GM20000 (cell line): ENCODE data around the gene PDZD8.
"Not testable (repeated sequence)": the region's sequence is repeated elsewhere in the genome, so short reads cannot be mapped to it uniquely, and the experiment has no call there.

Experiments
- DNase-seq: peaks from one replicate; pipeline ENCODE4 v3.0.0; 2012; ENCODE audit warnings: low spot score
- TF ChIP-seq, protein P1 (sequence below): IDR thresholded peaks from 2 replicates; pipeline ENCODE4 v1.5.1; 2012; ENCODE audit warnings: mild to moderate bottlenecking, control low read depth; ENCODE audit errors: extremely low read depth, missing control alignments

The PDZD8 gene

DNA sequence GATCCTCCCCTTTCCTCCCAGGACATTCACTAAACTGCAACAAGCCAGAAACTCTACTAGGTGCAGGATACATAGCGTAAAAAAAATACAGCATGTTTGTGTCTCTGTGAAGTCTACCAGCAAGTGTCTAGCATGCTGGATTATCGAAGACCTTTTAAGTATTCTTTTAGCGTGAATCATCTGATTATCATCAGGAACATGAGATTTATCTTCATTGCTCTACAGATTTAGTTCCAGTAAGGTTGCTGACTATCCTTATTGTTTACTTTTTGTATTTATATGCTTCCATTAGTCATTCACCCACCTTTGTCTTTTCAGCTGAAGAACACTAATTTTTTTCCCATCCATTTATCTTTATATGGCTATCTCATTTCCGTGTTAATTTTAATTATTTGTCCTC, 62.8 kb downstream of the PDZD8 start:
- TF ChIP-seq, protein P1, sequence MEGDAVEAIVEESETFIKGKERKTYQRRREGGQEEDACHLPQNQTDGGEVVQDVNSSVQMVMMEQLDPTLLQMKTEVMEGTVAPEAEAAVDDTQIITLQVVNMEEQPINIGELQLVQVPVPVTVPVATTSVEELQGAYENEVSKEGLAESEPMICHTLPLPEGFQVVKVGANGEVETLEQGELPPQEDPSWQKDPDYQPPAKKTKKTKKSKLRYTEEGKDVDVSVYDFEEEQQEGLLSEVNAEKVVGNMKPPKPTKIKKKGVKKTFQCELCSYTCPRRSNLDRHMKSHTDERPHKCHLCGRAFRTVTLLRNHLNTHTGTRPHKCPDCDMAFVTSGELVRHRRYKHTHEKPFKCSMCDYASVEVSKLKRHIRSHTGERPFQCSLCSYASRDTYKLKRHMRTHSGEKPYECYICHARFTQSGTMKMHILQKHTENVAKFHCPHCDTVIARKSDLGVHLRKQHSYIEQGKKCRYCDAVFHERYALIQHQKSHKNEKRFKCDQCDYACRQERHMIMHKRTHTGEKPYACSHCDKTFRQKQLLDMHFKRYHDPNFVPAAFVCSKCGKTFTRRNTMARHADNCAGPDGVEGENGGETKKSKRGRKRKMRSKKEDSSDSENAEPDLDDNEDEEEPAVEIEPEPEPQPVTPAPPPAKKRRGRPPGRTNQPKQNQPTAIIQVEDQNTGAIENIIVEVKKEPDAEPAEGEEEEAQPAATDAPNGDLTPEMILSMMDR: no peak
- no peak for DNase-seq

DNA sequence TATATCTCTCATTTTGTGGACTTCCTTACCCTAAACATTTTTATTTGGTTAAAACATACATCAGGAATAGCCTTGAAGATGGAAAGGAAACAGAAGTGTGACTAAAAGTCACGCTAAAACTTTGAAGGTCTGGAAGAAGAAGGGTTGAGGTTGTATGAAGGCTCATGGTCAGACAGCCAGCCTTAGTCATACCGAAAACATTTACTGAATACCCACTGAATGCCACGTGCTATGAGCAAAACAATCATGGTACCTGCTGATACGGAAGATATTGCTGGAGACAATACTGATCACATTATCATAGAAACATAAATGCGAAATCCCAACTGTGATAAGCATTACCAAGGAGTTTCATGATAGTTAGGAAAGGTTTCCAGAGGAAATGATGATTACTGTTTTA, 64.0 kb downstream of the PDZD8 start:
- TF ChIP-seq, protein P1: no peak
- no peak for DNase-seq

DNA sequence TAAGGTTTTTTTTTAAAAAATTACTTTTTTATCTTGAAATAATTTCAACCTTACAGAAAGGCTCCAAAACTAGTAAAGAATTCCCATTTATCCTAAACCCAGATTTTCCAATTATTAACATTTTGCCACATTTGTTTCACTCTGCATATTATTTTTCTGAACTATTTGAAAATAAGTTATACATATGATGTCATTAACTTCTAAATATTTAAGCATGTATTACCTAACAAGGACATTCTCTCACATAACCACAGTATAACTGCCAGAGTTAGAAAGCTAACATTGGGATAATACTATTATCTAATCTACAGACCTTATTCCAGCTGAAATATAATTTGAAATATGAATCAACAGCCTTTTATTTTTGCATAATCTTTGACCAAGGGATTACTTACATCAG, 68.6 kb downstream of the PDZD8 start:
- no peak for DNase-seq
- TF ChIP-seq, protein P1: no peak

DNA sequence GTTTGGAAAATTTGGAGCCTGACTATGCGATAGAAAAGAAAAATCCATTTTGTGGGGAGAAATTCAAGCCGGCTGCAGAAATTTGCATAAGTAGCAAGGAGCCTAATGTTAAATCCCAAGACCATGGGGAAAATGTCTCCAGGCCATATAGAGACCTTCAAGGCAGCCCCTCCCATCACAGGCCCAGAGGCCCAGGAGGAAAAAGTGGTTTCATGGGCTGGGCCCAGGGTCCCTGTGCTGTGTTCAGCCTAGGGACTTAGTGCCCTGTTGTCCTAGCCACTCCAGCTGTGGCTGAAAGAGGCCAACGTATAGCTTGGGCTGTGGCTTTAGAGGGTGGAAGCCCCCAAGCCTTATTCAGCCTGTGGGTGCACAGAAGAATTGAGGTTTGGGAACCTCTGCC, 71.8 kb downstream of the PDZD8 start:
- DNase-seq: not testable (repeated sequence)

DNA sequence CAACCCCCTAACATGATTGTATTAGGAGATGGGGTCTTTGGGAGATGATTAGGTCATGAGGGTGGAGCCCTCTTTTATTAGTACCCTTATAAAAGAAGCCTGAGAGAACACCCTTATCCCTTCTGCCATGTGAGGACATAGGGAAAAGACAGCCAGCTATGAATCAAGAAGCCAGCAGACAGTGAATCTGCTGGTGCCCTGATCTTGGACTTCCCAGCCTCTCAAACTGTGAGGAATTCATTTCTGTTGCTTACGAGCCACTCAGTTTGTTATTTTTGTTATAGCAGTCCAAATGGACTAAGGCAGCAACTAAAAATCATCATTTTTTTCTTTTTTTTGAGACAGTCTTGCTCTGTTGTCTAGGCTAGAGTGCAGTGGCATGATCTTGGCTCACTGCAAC, 74.6 kb downstream of the PDZD8 start:
- no peak for DNase-seq
- TF ChIP-seq, protein P1: no peak

DNA sequence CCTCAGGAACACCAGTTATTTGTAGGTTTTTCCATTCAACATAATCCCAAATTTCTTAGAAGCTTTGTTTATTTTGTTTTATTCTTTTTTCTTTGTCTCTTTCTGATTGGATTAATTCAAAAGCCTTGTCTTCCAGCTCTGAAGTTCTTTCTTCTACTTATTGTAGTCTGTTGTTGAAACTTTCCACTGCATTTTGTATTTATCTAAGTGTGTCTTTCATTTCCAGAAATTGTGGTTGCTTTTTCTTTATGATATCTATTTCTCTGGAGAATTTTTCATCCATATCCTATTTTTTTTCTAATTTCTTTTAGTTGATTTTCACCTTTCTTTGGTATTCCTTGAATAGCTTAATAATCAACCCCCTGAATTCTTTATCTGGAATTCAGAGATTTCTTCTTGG, 75.8 kb downstream of the PDZD8 start:
- TF ChIP-seq, protein P1: no peak
- DNase-seq: no peak

DNA sequence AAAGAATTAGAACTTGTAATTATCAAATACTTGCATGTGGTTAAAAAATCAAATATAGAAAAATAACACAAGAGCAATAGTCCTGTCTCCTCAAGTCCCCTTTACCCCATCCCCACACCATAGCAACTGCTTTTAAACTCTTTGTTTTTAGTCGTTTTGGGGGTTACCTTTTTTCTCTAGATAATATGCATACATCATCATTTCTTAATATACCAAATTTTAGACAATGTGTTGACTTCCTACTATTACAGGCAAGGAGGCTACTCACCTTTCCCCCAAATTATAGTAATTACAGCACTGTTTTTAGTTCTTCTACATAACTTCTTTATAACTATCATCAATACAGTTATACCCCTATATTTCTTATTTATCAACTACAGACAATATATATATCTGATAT, 77.0 kb downstream of the PDZD8 start:
- no peak for DNase-seq
- TF ChIP-seq, protein P1: no peak

DNA sequence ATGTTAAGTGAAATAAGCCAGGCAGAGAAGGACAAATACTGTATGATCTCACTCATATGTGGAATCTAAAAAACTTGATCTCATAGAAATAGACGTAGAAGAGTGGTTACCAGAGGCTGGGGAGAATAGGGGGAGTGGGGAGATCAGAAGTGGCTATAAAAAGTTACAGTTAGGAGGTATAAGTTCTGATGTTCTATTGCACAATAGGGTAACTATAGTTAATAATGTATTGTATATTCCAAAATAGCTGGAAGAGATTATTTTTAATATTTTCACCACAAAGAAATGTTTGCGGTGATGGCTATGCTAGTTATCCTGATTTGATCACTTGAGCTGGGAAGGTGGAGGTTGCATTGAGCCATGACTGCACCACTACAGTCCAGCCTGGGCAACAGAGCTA, 80.5 kb downstream of the PDZD8 start:
- TF ChIP-seq, protein P1: no peak
- no peak for DNase-seq
